ENCODE measurements around the gene AK9.

AK9 gene

DNA sequence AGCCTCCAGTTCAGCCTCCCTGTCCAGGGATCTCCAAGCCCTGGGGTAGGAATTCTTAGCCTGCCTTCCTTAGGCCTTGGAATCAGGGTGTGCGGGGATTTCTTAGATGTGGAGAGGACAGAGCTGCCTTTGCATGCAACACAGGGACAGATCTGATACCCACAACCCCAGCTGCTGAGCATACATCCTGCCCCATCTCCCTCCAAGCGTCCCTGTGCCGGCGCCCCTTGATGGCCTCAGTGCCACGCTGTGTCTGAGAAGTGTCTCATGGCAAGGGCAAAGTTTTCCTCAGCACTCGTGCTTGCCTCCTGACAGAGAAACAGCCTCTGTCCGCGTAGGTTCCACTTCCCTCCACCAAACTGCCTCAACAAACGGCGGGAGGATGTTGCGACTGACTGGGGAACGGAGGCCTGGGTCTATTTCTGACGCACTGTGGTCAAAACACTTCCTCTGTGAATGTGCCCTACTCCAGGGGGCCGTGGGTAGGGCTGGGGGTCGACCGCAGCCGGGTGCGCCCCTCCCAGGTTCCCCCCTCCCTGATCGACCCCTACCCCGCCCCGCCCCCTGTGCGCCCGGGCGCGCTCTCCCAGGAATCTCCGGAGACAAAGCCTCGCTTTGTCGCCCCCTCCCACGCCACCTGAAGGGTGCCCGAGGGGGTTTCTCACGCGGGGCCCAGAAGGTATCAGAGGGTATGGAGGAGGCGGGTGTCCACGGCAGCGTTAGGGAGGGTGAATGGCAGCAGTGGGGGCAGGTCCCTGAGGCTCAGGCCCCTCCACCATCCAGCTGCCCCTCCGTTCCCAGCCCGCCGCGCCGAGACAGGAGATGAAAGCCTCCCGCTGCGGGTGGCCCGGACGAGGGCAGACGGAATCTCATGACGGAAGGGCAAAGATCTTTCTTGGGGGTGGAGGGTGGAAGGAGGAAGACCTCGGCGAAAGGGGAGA, 236.2 kb downstream of the AK9 start:
- peak in 1 of 2 experiments; percentile 35 for DNase-seq

DNA sequence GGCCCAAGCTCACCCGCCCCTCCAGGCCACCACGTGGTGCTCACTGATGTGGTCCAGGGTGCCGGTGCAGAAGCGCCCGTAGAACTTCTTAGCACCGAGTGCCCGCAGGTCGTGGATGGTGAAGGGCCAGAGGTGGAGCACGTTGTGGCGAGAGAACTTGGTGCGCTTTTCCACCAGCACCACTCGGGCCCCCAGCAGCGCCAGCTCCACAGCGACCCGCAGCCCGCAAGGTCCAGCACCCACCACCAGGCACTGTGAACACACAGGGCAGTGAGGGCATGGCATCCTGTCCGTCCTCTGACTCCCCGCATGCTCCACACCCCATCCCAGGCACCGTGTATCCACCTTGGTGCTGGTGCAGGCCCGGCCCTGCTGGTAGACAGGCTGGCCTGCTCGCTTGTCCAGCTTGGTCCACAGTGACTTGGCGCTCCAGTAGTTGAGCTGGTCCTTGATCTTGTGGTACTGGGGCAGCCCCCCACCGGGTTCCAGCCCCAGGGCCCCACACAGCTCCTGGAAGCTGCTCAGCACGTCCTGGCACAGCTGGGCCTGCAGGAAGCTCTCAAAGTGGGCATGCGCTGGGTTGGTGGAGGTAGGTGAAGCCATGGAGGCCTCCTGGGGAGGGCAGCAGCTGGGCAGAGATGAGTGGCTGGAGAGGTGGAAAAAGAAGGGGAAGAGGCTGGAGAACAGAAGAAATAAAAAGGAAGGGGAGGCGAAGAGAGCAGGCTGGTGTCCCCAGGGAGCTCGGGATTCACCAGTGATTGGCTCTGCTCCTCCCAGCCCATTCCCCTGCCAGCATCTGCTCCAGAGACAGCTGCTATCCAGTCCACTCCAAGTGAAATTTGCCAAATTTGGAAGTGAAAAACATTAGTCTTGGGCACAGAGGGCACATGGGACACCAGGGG, 237.2 kb downstream of the AK9 start:
- no peak for DNase-seq
- TF ChIP-seq GATA1 (IDR thresholded peaks at IDR 0.05; ENCODE audit: low read depth, low read length) (no peak), POLR2A (IDR thresholded peaks at IDR 0.05; ENCODE audit: low read length) (no peak)

More for the DNA sequence above, 236.2 kb downstream of the AK9 start:
- no peak for TF ChIP-seq GATA1 (IDR thresholded peaks at IDR 0.05; ENCODE audit: low read depth, low read length)
- no peak for TF ChIP-seq POLR2A (IDR thresholded peaks at IDR 0.05; ENCODE audit: low read length)

DNA sequence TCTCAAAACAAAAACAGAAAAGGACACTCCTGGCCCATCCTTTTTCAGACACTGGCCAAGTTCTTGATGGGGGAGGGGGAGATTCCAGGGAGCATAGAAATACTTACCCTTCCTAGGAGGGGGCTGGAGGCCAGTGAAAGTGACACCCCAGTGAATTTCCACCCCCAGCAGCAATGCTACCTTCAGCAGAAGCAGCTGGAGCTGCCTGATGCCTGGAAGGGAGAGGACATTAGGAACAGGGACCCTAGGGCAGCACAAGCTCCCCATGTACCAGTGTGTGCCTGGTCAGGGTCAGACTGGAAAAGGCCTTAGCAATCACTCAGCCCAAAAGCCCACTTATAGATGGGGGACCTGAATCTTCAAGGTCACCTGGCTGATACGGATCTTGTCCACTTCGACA, 237.8 kb downstream of the AK9 start:
- no peak for TF ChIP-seq GATA1 (IDR thresholded peaks at IDR 0.05; ENCODE audit: low read depth, low read length)
- no peak for DNase-seq

DNA sequence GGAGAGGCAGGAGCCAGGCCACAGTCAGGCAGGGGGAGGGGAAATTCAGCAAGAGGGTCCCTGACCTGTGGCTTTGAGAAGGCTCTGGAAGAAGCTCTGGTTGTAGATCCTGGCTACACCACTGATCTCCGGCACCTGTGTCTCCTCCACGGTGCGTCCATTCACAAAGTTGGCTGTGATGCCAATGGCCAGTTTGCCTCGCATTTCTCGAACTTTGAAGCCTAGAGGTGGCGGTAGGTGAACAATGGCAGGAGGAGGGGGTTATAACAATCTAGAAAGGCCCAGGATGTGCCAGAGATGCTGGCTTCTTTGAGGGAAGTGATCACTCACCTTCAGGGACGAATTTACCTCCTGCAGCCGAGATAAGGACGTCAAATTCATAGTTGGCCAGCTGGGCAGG, 238.8 kb downstream of the AK9 start:
- TF ChIP-seq POLR2A (IDR thresholded peaks at IDR 0.05; ENCODE audit: low read length) (no peak), GATA1 (IDR thresholded peaks at IDR 0.05; ENCODE audit: low read depth, low read length) (no peak)
- DNase-seq: no peak

GRCh38 chr6:109451376-109451775, 239.6 kb downstream of the AK9 start:
- DNase-seq: no peak
- TF ChIP-seq POLR2A (IDR thresholded peaks at IDR 0.05; ENCODE audit: low read length) (no peak), GATA1 (IDR thresholded peaks at IDR 0.05; ENCODE audit: low read depth, low read length) (no peak)

DNA sequence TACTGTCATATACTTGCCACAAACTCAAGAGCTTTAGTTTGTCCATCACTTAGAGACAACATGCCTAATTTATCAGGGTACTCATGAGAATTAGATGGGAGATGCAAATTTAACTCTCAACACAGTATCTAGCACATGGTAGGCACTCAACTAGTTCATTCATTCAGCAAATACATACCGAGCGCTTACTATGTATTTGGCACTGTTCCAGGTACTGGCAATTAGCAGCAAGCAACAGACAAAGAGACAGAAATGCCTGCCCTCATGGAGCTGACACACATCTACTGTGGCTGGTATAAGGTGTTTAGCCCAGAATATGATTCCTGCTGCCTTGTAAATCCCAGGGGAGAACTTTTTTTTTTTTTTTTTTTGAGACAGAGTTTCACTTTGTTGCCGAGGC, 240.2 kb downstream of the AK9 start:
- no peak for TF ChIP-seq POLR2A (IDR thresholded peaks at IDR 0.05; ENCODE audit: low read length)
- no peak for TF ChIP-seq GATA1 (IDR thresholded peaks at IDR 0.05; ENCODE audit: low read depth, low read length)
- DNase-seq: peak; percentile 12 to 28

DNA sequence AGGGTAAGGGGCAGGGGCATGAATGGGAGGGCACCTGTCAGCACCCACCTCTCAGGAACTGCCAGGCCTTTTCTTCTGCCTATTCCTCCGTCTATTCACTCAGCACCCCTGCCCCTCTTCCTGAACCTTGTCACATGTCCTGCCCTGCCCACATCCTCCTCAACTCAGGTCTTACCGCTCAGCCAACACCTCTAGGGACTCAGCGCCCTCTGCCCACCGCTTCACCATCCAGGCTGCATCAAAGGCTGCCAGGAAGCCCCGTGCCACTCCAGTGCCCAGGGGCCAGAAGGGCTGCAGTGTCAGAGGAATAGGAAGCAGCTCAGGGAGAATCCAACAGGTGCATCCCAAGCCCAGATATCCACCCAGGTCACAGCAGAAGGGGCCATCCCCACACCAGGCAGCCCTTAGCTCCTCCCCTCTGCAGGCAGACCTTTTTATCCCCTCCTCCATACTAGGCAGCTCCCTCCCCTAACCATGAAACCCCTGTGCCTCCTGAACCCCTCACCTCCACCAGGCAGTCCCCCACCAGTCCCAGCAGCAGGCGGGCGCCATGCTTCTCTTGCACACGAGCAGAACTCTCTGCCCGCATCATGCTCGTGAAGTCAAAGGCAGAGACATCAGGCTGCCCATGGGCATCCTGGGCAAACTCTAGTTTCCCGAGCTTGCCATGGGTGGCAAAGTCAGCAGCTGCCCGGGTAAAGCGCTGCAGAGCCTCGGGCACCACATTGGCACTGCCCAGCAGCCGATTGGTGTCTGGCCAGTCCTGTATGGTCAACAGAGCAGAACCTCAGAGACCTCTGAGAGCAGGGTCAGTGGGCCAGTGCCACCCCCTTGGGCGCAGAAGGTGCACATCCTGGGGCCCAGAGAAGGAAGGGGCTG, 241.0 kb downstream of the AK9 start:
- TF ChIP-seq GATA1 (IDR thresholded peaks at IDR 0.05; ENCODE audit: low read depth, low read length) (no peak), POLR2A (IDR thresholded peaks at IDR 0.05; ENCODE audit: low read length) (no peak)
- DNase-seq: no peak

- DNase-seq: no peak
- TF ChIP-seq GATA1 (IDR thresholded peaks at IDR 0.05; ENCODE audit: low read depth, low read length) (no peak), POLR2A (IDR thresholded peaks at IDR 0.05; ENCODE audit: low read length) (no peak)
Measured at GRCh38 chr6:109449064-109449794, 241.8 kb downstream of the AK9 start.

DNA sequence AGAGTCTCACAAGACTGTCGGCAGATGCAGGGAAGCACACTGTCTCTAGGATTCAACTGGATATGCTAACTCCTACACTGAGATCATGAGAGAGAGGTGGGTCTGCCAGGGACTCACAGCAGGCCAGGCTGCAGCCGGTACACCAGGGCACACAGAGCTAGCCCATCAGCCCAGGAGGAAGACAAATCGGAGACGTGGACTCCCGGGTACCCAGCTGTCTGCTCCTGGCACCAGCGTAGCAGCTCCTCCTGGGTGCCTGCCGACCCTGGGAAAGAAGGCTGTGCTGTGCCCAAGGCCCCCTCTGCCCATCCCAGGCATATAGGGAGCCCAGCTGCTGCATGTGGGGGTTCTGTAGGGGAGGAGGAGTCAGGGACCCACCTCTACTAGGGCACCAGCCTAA, 242.4 kb downstream of the AK9 start:
- no peak for DNase-seq

DNA sequence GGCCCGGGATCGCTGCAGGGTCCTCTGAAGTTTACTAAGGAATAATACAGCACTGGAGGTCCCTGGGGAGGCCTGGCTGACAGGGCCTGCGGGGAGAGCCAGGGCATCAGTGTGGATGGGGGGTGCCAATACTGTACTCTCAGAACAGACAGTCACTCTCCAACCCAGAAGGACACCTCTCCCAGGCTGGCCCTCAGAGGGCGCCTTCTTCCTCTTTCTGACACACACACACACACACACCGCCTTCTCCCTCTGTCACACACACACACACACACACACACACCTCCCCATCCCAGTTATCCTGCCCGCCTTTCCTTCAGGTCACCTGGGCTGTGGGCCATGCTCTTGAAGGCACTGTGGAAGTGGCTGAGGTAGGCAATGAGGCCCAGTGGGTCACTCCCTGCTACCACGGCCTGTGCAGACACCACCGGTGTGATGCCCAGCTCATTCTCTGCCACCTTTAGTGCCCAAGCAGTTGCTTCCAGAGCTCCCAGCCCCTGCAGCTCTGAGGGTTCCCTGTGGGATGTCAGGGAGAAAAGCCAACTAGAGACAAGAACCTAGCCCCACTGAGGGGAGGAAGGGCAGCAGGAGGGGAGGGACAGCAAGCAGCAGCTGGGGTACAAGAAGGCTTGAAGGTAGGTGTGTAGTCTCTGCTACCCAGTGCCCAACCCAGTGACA, 243.0 kb downstream of the AK9 start:
- TF ChIP-seq POLR2A (IDR thresholded peaks at IDR 0.05; ENCODE audit: low read length): peak; percentile 35
- TF ChIP-seq GATA1 (IDR thresholded peaks at IDR 0.05; ENCODE audit: low read depth, low read length): no peak
- no peak for DNase-seq

More for the DNA sequence above, 242.4 kb downstream of the AK9 start:
- TF ChIP-seq POLR2A (IDR thresholded peaks at IDR 0.05; ENCODE audit: low read length) (no peak), GATA1 (IDR thresholded peaks at IDR 0.05; ENCODE audit: low read depth, low read length) (no peak)

- no peak for TF ChIP-seq GATA1 (IDR thresholded peaks at IDR 0.05; ENCODE audit: low read depth, low read length)
- no peak for TF ChIP-seq POLR2A (IDR thresholded peaks at IDR 0.05; ENCODE audit: low read length)
- no peak for DNase-seq
Measured at GRCh38 chr6:109447087-109447486, 243.9 kb downstream of the AK9 start.

GRCh38 chr6:109446541-109446940, 244.5 kb downstream of the AK9 start:
- no peak for DNase-seq
- TF ChIP-seq POLR2A (IDR thresholded peaks at IDR 0.05; ENCODE audit: low read length): no peak
- TF ChIP-seq GATA1 (IDR thresholded peaks at IDR 0.05; ENCODE audit: low read depth, low read length): no peak

Measured in erythroblast (primary cell).